Activated T-cell treated with anti-CD3 and anti-CD28 coated beads, Interleukin-2, amount 50 U/mL, for 24 hours (primary cell): ENCODE results near the gene CYP27C1.
A peak's percentile ranks its signal among the peaks of the same experiment; 100 is the strongest.
"Not testable (repeated sequence)": the region's sequence is repeated elsewhere in the genome, so short reads cannot be mapped to it uniquely, and the experiment has no call there.

Source experiments
- DNase-seq: peaks from one replicate; pipeline ENCODE4 v3.0.0-alpha.2; 2020
- H3K27ac Mint-ChIP-seq: 2 replicates; pipeline ENCODE4 v1.8.0; 2020; ENCODE audit warnings: mild to moderate bottlenecking, mixed read lengths
- H3K27me3 Mint-ChIP-seq: 2 replicates; pipeline ENCODE4 v1.8.0; 2020; ENCODE audit warnings: mixed read lengths
- H3K36me3 Mint-ChIP-seq: 2 replicates; pipeline ENCODE4 v1.8.0; 2020; ENCODE audit warnings: low read depth, mixed read lengths
- H3K4me1 Mint-ChIP-seq: 2 replicates; pipeline ENCODE4 v1.8.0; 2020; ENCODE audit warnings: low read depth, mixed read lengths
- H3K4me3 Mint-ChIP-seq: 2 replicates; pipeline ENCODE4 v1.8.0; 2020; ENCODE audit warnings: mild to moderate bottlenecking, moderate library complexity, mixed read lengths
- H3K9me3 Mint-ChIP-seq: 2 replicates; pipeline ENCODE4 v1.8.0; 2020; ENCODE audit warnings: mixed read lengths

Gene CYP27C1

DNA sequence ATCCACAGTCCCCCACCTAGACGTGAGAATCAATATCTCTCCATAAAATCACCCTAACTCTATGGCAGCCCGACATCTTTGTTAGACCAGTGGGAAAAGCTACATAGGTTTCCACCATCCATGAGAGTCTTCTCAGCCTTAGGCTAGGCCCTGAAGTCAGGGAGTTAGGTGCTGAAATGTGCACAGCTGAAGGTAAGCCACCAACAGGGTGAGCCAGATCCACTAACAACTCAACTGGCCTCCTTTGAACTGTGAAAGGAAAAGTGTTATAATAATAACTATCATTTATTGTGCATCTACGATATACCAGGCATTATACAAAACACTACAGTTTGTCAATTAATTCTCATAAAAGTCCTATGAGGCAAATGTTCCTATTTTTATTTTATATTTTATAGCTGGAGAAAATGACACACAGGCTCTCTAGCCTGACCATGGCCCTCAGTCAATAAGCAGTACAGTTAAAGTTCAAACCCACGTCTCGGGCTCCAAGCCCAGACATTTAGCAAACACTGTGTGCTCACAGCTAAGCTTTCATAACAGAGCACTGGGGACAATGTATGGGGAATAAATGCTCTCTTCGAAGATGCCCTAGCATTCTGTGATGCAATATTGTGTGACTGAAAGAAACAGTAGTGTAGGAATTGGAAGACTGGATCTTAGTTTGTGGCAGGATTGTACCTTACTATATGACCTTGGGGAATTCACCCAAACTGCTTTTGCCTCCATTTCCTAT, 11.2 kb upstream of the CYP27C1 start:
- H3K27me3 Mint-ChIP-seq = peaks cover 20% of the 10 kb centered on the region
- no peak overlapping the region for H3K27ac Mint-ChIP-seq
- H3K4me1 Mint-ChIP-seq = peaks cover 8% of the 10 kb centered on the region
- no peaks in the 10 kb centered on the region for H3K9me3 Mint-ChIP-seq
- no peak for DNase-seq
- no peaks in the 10 kb centered on the region for H3K36me3 Mint-ChIP-seq
- no peak overlapping the region for H3K4me3 Mint-ChIP-seq

DNA sequence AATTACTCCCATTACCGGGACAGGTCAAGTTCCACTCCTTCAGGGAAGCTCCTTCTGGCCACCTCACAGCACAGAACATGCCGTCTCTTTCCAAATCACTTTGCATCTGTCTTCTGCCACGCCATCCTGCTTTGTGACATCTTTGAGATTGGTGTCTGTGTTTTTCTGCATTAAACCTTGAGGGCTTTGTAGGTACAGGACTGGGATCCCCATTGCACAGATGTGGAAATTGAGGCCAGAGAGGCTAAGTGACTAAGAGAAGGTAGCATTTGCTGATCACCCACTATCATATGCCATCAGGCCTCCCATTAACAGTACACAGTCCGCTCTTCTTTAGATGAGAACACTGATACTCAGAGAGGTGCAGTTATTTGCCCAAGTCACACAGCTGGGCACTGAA, 9.5 kb upstream of the CYP27C1 start:
- DNase-seq = no peak
- H3K4me1 Mint-ChIP-seq = peaks cover 13% of the 10 kb centered on the region
- H3K9me3 Mint-ChIP-seq = no peaks in the 10 kb centered on the region
- no peaks in the 10 kb centered on the region for H3K36me3 Mint-ChIP-seq
- peaks cover 35% of the 10 kb centered on the region for H3K27me3 Mint-ChIP-seq
- no peak overlapping the region for H3K4me3 Mint-ChIP-seq
- no peak overlapping the region for H3K27ac Mint-ChIP-seq

- Mint-ChIP-seq H3K27ac (no peak overlapping the region), H3K4me3 (no peak overlapping the region), H3K27me3 (peaks cover 47% of the 10 kb centered on the region), H3K36me3 (no peaks in the 10 kb centered on the region), H3K4me1 (peaks cover 13% of the 10 kb centered on the region), H3K9me3 (no peaks in the 10 kb centered on the region)
- no peak for DNase-seq
These were observed 8.0 kb upstream of the CYP27C1 start for GRCh38 chr2:127228102-127228501.

DNA sequence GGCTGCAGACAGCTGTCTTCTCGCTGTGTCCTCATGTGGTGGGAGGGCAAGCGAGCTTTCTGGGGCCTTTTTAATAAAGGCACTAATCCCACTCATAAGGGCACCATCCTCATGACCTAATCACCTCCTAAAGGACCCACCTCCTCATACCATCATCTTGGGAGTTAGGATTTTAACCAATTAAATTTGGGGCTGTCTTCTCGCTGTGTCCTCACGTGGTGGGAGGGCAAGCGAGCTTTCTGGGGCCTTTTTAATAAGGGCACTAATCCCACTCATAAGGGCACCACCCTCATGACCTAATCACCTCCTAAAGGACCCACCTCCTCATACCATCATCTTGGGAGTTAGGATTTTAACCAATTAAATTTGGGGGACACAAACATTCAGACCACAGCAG, 7.2 kb upstream of the CYP27C1 start:
- peak overlapping the region; percentile 88 for H3K27ac Mint-ChIP-seq
- not testable (repeated sequence) for H3K36me3 Mint-ChIP-seq, H3K4me3 Mint-ChIP-seq, DNase-seq, H3K9me3 Mint-ChIP-seq
- H3K4me1 Mint-ChIP-seq = peaks cover 13% of the 10 kb centered on the region
- peaks cover 51% of the 10 kb centered on the region for H3K27me3 Mint-ChIP-seq

GRCh38 chr2:127226520-127227263, 6.6 kb upstream of the CYP27C1 start:
- Mint-ChIP-seq H3K4me1 (peaks cover 13% of the 10 kb centered on the region), H3K27me3 (peaks cover 51% of the 10 kb centered on the region), H3K36me3 (no peaks in the 10 kb centered on the region), H3K27ac (peak overlapping the region; percentile 88), H3K4me3 (peak overlapping the region; percentile 64), H3K9me3 (no peaks in the 10 kb centered on the region)
- peak; percentile 45 for DNase-seq

DNA sequence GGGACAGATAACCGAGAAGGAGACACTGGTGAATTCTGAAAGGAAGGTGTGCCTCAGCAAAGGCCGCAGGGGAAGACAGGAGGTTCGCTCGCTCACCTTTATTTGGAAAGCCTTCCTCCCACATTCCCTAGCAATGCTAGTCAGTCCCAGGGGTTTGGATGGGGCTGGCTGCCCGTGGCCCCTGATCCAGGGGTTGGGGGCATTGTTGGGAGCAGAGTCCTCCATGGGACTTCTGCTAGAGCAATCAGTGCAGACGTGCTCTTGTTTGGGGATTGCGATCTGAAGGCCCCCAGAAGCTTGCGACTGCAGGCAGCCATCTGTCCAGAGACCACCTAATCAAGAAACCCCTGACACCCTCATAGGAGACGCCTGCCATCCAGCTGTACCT, 6.0 kb upstream of the CYP27C1 start:
- Mint-ChIP-seq H3K4me3 (peak overlapping the region; percentile 64), H3K36me3 (no peaks in the 10 kb centered on the region), H3K4me1 (peaks cover 13% of the 10 kb centered on the region), H3K9me3 (no peaks in the 10 kb centered on the region), H3K27me3 (peaks cover 52% of the 10 kb centered on the region), H3K27ac (peak overlapping the region; percentile 88)
- no peak for DNase-seq

- H3K27me3 Mint-ChIP-seq = peaks cover 60% of the 10 kb centered on the region
- no peak overlapping the region for H3K27ac Mint-ChIP-seq
- peaks cover 19% of the 10 kb centered on the region for H3K4me1 Mint-ChIP-seq
- no peak for DNase-seq
- no peak overlapping the region for H3K4me3 Mint-ChIP-seq
- no peaks in the 10 kb centered on the region for H3K9me3 Mint-ChIP-seq
- H3K36me3 Mint-ChIP-seq = no peaks in the 10 kb centered on the region
These were observed 5.3 kb upstream of the CYP27C1 start for GRCh38 chr2:127225186-127225960.

DNA sequence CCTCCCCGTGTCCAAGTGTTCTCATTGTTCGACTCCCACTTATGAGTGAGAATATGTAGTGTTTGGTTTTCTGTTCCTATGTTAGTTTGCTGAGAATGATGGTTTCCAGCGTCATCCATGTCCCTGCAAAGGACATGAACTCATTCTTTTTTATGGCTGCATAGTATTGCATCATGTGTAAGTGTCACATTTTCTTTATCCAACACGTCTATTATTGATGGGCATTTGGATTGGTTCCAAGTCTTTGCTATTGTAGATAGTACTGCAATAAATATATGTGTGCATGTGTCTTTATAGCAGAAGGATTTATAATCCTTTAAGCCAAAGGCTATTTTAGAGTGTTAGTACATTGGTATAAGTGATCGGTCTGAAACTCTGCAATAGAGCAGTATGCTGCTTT, 4.0 kb upstream of the CYP27C1 start:
- H3K4me1 Mint-ChIP-seq = peaks cover 22% of the 10 kb centered on the region
- not testable (repeated sequence) for H3K27ac Mint-ChIP-seq

DNA sequence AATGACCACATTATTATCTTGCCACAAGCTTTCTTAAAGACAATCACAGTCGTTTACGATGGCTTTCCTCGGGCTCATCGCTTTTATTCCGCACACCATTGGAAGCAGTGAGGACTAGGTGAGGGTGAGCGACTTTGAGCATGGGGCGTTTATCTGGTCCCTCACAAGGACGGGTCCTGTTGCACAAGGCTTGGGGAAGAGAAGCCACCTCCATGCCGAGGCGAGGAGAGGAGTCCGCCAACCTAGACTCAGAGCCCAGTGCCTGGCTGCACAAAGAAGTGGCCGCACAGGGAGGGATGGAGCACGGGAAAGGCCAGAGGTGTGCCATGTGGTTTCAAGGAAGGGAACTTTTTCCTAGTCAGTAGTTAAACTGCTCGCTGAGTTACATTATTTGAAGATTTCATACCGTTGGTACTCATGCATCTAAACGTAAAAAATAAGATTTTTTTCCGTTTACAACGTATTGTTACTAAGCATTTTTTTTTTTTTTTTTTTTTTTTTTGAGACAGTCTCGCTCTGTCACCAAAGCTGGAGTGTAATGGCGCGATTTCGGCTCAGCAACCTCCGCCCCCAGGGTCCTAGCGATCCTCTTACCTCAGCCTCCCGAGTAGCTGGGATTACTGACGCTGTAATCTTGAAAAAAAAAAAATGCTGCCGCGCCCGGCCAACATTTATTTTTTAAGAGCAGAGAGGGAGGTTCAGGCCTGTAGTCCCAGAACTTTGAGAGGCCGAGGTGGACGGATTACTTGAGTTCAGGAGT, 849 bp upstream of the CYP27C1 start:
- Mint-ChIP-seq H3K4me3 (peak overlapping the region; percentile 75), H3K9me3 (peaks cover 2% of the 10 kb centered on the region), H3K27me3 (peaks cover 77% of the 10 kb centered on the region), H3K27ac (no peak overlapping the region), H3K4me1 (peaks cover 18% of the 10 kb centered on the region), H3K36me3 (no peaks in the 10 kb centered on the region)
- peak; percentile 37 for DNase-seq

More for the DNA sequence above, 4.0 kb upstream of the CYP27C1 start:
- not testable (repeated sequence) for H3K4me3 Mint-ChIP-seq, H3K36me3 Mint-ChIP-seq, DNase-seq, H3K9me3 Mint-ChIP-seq
- H3K27me3 Mint-ChIP-seq = peaks cover 63% of the 10 kb centered on the region

DNA sequence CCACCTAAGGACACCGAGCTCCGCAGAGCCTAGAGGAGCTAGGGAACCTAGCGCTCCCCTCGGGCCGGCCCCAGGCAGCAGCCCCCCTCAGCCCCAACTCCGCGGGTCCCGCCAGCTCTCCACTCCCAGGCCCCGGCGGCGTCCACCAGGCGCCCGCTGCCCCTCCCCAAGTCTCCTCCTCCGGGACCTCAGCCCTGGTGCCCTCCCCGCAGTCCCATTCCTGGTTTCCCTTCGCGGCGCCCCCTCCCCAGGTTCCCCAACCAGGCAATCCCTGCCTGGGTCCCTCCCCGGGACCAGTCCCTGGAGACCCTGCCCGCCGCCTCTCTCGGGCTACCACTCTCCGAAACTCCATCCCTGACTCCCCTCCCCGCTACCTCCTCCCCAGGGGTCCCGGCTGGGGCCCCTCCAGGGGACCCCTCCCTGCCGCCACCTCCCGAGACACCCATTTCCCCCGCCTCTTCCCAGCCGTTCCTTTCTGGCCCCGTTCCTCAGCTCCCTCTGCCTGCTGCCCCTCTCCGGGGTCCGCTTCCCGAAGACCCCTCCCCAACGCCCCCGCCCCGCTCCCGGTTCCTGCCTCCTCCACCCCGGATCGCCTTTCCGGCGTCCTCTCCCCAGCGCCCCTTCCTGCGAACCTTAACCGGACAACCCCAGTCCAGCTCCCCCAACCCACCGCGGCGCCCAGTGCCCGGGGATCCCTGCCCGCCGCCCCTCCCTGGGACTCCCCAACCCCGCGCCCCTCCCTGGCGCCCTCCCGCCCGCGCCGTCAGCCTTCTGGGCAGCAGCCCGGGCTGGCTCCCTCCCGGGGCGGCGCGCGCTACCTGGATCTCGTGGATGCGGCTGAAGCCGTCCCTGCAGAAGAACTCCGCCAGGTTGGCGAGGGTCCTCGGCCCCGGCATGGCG, 678 bp downstream of the CYP27C1 start:
- H3K27ac Mint-ChIP-seq = no peak overlapping the region
- peaks cover 15% of the 10 kb centered on the region for H3K4me1 Mint-ChIP-seq
- H3K9me3 Mint-ChIP-seq = peaks cover 2% of the 10 kb centered on the region
- peaks cover 69% of the 10 kb centered on the region for H3K27me3 Mint-ChIP-seq
- H3K4me3 Mint-ChIP-seq = peak overlapping the region; percentile 51
- no peak for DNase-seq
- H3K36me3 Mint-ChIP-seq = no peaks in the 10 kb centered on the region

DNA sequence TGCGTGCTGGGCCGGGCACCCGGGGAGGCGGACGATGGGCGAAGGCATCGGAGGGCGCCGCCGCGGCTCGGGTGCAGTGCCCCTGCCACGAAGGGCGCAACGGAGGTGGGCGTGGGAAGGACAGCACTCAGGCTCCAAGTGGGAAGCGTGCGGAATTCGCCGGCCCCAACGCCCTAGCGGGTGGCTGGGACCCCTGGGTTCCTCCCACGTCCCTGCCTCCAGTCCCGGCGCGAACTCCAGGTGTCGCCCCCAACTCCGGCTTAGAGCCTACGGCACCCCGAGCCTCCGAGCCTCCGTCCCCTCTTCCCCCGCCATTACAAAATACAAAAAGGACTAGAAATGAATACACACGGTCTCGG, 1.3 kb downstream of the CYP27C1 start:
- peaks cover 66% of the 10 kb centered on the region for H3K27me3 Mint-ChIP-seq
- H3K4me1 Mint-ChIP-seq = peaks cover 15% of the 10 kb centered on the region
- peaks cover 2% of the 10 kb centered on the region for H3K9me3 Mint-ChIP-seq
- no peaks in the 10 kb centered on the region for H3K36me3 Mint-ChIP-seq
- peak overlapping the region; percentile 47 for H3K4me3 Mint-ChIP-seq
- H3K27ac Mint-ChIP-seq = no peak overlapping the region
- DNase-seq = no peak

DNA sequence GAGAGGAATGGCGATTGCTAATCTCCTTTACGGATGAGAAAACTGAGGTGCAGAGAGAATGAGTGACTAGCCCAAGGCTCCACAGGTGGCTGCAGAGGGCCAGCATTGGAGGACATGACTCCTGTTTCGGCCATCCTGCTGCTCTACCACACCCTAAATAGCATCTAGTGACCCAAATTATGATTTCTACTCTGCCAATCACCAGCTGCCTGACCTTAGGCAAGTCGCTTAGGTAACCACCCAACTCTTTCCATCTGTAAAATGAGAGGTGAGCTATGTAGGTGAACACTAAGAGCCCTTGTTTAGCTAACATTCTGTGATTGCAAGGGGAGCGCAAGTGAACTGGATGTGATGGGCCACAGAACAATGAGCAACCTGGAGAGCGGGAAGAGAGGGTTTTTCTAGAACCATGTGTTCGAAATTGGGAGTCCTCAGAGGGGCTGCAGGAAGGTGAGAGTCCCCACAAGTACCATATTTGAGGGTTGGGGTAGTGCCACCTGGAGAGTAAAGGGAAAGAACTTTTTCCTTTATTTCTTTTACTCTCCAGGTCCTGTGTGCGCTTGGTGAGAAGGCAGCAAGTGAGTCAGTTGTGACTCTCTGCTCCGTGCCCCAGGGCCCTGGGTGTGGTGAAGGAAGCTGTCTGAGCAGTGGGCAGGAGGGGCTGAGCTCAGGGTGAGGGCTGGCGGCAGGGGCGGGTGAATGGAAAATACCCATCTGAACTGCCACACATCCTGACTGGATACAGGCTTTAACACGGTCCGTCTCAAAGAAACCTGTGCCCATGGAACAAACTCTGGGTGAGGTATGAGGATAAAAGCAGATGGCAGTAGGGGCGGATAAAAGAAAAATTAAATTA, 2.4 kb downstream of the CYP27C1 start:
- Mint-ChIP-seq H3K27ac (no peak overlapping the region), H3K36me3 (no peaks in the 10 kb centered on the region), H3K9me3 (peaks cover 2% of the 10 kb centered on the region), H3K27me3 (peaks cover 68% of the 10 kb centered on the region), H3K4me1 (peaks cover 15% of the 10 kb centered on the region), H3K4me3 (no peak overlapping the region)
- DNase-seq = no peak

DNA sequence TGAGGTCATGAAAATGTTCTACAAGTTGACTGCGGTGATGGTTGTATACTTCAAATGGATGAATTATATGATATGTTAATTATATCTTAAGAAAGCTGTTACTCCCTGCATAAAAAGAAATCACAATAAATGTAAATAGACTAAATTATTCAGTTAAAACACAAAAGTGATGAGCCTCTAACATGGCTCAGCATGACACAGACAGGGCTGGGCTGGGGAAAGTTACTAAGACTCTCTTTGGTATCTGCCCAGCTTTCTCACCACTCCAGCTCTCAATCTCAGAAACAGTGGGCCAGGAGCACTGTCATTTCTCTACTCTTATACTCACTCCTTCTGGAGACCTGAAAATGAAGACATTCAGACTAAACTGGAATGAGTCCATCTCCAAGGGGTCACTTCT, 3.5 kb downstream of the CYP27C1 start:
- DNase-seq = no peak
- peaks cover 79% of the 10 kb centered on the region for H3K27me3 Mint-ChIP-seq
- H3K4me1 Mint-ChIP-seq = peaks cover 15% of the 10 kb centered on the region
- H3K9me3 Mint-ChIP-seq = peaks cover 2% of the 10 kb centered on the region
- H3K27ac Mint-ChIP-seq = no peak overlapping the region
- no peak overlapping the region for H3K4me3 Mint-ChIP-seq
- H3K36me3 Mint-ChIP-seq = no peaks in the 10 kb centered on the region
